ENCODE results near the gene OOEP.

OOEP gene

GRCh38 chr6:73364121-73364520 lies 5.6 kb downstream of the OOEP start:
- DNase-seq: no peak

- DNase-seq: no peak
Observed at GRCh38 chr6:73363537-73363875, 6.2 kb downstream of the OOEP start.

GRCh38 chr6:73362869-73363536 lies 6.7 kb downstream of the OOEP start:
- no peak for DNase-seq

GRCh38 chr6:73362358-73362757 lies 7.3 kb downstream of the OOEP start, which contains the start of gene KHDC3L:
KHDC3L (plus strand) TSS chr6:73362658; CDS start chr6:73362730, 72 bp downstream.
- DNase-seq: no peak

GRCh38 chr6:73353636-73354593 lies 15.8 kb downstream of the OOEP start, which contains the start of gene DPPA5:
DPPA5 (minus strand) TSS chr6:73354276; CDS start chr6:73354225, 51 bp downstream.
- no peak for DNase-seq

- no peak for DNase-seq
Observed at GRCh38 chr6:73349311-73349710, 20.4 kb downstream of the OOEP start.

GRCh38 chr6:73348550-73349204 lies 21.0 kb downstream of the OOEP start:
- no peak for DNase-seq

- no peak for DNase-seq
Observed at GRCh38 chr6:73343164-73343563, 26.5 kb downstream of the OOEP start.

- no peak for DNase-seq
Observed at GRCh38 chr6:73342174-73342573, 27.5 kb downstream of the OOEP start.

- DNase-seq: no peak
Observed at GRCh38 chr6:73341335-73341734, 28.4 kb downstream of the OOEP start.

- DNase-seq: no peak
Observed at GRCh38 chr6:73340048-73340447, 29.6 kb downstream of the OOEP start.

- DNase-seq: no peak
Observed at GRCh38 chr6:73339340-73339739, 30.4 kb downstream of the OOEP start.

- DNase-seq: no peak
Observed at GRCh38 chr6:73329201-73329600, 40.5 kb downstream of the OOEP start.

- no peak for DNase-seq
Observed at GRCh38 chr6:73328790-73329189, 40.9 kb downstream of the OOEP start.

GRCh38 chr6:73325656-73326055 lies 44.0 kb downstream of the OOEP start:
- no peak for DNase-seq

GRCh38 chr6:73323323-73323722 lies 46.4 kb downstream of the OOEP start:
- no peak for DNase-seq
